Neural cell (in vitro differentiated cells): ENCODE data around the gene KRTAP1-4.
"Not testable (repeated sequence)": the region's sequence is repeated elsewhere in the genome, so short reads cannot be mapped to it uniquely, and the experiment has no call there.

Source experiments
- CTCF ChIP-seq: fragments of 450-650 bp; IDR thresholded peaks from 2 replicates; pipeline ENCODE4 v1.5.1; 2014; ENCODE audit warnings: antibody characterized with exemption, mild to moderate bottlenecking, moderate library complexity; ENCODE audit not compliant: poor library complexity, severe bottlenecking
- EZH2 ChIP-seq: fragments of 200-600, 300-800 bp; shearing (Covaris generic), sonication (generic); IDR thresholded peaks from 2 replicates; pipeline ENCODE4 v1.6.1; 2014; ENCODE audit warnings: antibody characterized with exemption, low read length, borderline replicate concordance, mild to moderate bottlenecking; ENCODE audit not compliant: insufficient read depth, poor library complexity, severe bottlenecking
- POLR2AphosphoS5 ChIP-seq: IDR thresholded peaks from 2 replicates; pipeline ENCODE4 v1.6.1; 2012
- TF ChIP-seq, protein P1 (sequence below): IDR thresholded peaks from 2 replicates; pipeline ENCODE4 v1.6.1; 2012; ENCODE audit warnings: borderline replicate concordance

DNA sequence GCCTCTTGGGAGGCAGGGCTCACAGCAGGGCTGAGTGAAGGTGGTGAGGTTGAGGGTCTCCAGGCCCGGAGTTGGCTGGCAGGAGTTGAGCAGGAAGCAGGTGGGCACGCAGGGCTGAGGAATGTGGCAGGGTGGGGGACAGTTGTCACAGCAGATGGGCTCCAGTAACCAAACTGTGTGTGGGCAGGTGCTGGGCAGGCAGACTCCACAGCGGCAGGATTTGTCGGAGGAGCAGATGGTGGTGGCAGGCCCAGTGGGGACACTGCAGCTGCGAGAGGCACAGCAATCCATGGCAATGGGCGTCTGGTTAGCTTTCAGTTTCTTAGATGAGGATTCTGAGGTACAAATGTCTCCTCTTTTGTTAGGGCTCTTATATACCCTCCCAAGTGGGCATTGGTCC, 30.4 kb downstream of the KRTAP1-4 start, which contains the start of gene KRTAP3-2:
- not testable (repeated sequence) for TF ChIP-seq CTCF, POLR2AphosphoS5, EZH2
- TF ChIP-seq, protein P1, sequence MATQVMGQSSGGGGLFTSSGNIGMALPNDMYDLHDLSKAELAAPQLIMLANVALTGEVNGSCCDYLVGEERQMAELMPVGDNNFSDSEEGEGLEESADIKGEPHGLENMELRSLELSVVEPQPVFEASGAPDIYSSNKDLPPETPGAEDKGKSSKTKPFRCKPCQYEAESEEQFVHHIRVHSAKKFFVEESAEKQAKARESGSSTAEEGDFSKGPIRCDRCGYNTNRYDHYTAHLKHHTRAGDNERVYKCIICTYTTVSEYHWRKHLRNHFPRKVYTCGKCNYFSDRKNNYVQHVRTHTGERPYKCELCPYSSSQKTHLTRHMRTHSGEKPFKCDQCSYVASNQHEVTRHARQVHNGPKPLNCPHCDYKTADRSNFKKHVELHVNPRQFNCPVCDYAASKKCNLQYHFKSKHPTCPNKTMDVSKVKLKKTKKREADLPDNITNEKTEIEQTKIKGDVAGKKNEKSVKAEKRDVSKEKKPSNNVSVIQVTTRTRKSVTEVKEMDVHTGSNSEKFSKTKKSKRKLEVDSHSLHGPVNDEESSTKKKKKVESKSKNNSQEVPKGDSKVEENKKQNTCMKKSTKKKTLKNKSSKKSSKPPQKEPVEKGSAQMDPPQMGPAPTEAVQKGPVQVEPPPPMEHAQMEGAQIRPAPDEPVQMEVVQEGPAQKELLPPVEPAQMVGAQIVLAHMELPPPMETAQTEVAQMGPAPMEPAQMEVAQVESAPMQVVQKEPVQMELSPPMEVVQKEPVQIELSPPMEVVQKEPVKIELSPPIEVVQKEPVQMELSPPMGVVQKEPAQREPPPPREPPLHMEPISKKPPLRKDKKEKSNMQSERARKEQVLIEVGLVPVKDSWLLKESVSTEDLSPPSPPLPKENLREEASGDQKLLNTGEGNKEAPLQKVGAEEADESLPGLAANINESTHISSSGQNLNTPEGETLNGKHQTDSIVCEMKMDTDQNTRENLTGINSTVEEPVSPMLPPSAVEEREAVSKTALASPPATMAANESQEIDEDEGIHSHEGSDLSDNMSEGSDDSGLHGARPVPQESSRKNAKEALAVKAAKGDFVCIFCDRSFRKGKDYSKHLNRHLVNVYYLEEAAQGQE: not testable (repeated sequence)
